ENCODE measurements around the gene CASZ1.

GRCh38 chr1:10639011-10639774 lies 157.3 kb downstream of the CASZ1 start:
- TF ChIP-seq CTCF (IDR thresholded peaks at IDR 0.05 in 2 of 3, conservative IDR thresholded peaks at IDR 0.05 in 1 of 3; ENCODE audit: control insufficient read depth in 2 of 3, extremely low read depth in 1 of 3, insufficient read depth in 1 of 3, low read depth in 3 of 3, low read length in 3 of 3) (no peak), JUND (IDR thresholded peaks at IDR 0.05; ENCODE audit: low read depth, low read length) (no peak), EZH2 (IDR thresholded peaks at IDR 0.05; ENCODE audit: borderline replicate concordance, control insufficient read depth, low read depth, low read length) (no peak), ZBTB33 (IDR thresholded peaks at IDR 0.05) (no peak), CBFB (IDR thresholded peaks at IDR 0.05; ENCODE audit: low read depth) (no peak), BHLHE40 (IDR thresholded peaks at IDR 0.05; ENCODE audit: borderline replicate concordance in 1 of 2, low read depth in 2 of 2, low read length in 1 of 2) (no peak), NFYA (IDR thresholded peaks at IDR 0.05; ENCODE audit: borderline replicate concordance, low read depth, low read length) (no peak), PRDM15 (CRISPR knock-in tag; IDR thresholded peaks at IDR 0.05) (no peak), EGR1 (IDR thresholded peaks at IDR 0.05; ENCODE audit: borderline replicate concordance in 1 of 2, low read depth in 2 of 2, low read length in 2 of 2) (no peak), ZNF384 (IDR thresholded peaks at IDR 0.05; ENCODE audit: borderline replicate concordance, low read depth, low read length) (no peak), ZNF274 (IDR thresholded peaks at IDR 0.05; ENCODE audit: insufficient read depth, insufficient read length) (no peak), POLR2AphosphoS5 (IDR thresholded peaks at IDR 0.05; ENCODE audit: low read length) (no peak)
